Measurements from ENCODE around the gene PSMD14.

The PSMD14 gene

GRCh38 chr2:161402297-161402696 lies 94.1 kb downstream of the PSMD14 start:
- Histone ChIP-seq H3K4me1 (no peaks in the 10 kb centered on the region), H3K4me3 (ENCODE audit: low read depth, low read length) (no peak overlapping the region), H3K9me3 (no peaks in the 10 kb centered on the region), H3K36me3 (no peaks in the 10 kb centered on the region), H3K27me3 (no peaks in the 10 kb centered on the region)
- no peak for DNase-seq
- TF ChIP-seq CTCF (IDR thresholded peaks at IDR 0.05; ENCODE audit: low read depth, low read length) = no peak

GRCh38 chr2:161406316-161406715 lies 98.1 kb downstream of the PSMD14 start:
- Histone ChIP-seq H3K27me3 (no peaks in the 10 kb centered on the region), H3K4me1 (no peaks in the 10 kb centered on the region), H3K4me3 (ENCODE audit: low read depth, low read length) (no peak overlapping the region), H3K9me3 (no peaks in the 10 kb centered on the region), H3K36me3 (no peaks in the 10 kb centered on the region)
- no peak for DNase-seq
- no peak for TF ChIP-seq CTCF (IDR thresholded peaks at IDR 0.05; ENCODE audit: low read depth, low read length)

- no peaks in the 10 kb centered on the region for H3K36me3 ChIP-seq
- no peaks in the 10 kb centered on the region for H3K9me3 ChIP-seq
- H3K27me3 ChIP-seq = no peaks in the 10 kb centered on the region
- TF ChIP-seq CTCF (IDR thresholded peaks at IDR 0.05; ENCODE audit: low read depth, low read length) = no peak
- DNase-seq = no peak
- H3K4me3 ChIP-seq (ENCODE audit: low read depth, low read length) = no peak overlapping the region
- H3K4me1 ChIP-seq = no peaks in the 10 kb centered on the region
These were observed 99.4 kb downstream of the PSMD14 start for GRCh38 chr2:161407597-161407996.

DNA sequence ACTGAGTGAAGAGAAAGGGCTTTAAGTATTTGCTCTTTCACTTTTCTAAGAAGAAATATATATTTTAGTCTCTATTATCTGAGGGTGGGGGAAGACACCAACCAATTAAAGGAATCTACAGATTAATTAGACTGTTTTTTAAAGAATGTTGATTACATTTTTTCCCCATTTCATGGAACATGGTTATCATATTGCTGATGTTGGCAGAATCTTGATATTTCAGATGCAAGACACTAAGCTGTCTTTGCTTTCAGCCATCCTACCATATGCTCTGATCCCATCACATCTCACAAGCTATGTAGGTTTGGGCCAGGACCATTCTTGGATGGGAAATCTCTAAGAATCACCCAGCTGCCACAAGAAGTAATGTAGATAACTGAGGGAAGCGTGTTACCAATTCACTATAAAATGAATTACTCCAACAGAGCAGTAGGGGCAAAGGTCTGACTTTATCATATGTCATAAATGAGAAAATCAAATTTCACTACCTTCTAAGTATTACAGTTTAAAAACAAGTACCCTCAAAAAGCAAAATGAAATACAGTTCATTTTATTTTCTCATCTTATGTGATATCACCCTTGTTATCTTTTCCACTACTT lies 101.2 kb downstream of the PSMD14 start:
- no peaks in the 10 kb centered on the region for H3K36me3 ChIP-seq
- TF ChIP-seq CTCF (IDR thresholded peaks at IDR 0.05; ENCODE audit: low read depth, low read length) = no peak
- H3K27me3 ChIP-seq = peaks cover under 1% of the 10 kb centered on the region

GRCh38 chr2:161412346-161412745 lies 104.1 kb downstream of the PSMD14 start:
- Histone ChIP-seq H3K27me3 (peaks cover 30% of the 10 kb centered on the region), H3K9me3 (no peaks in the 10 kb centered on the region), H3K4me1 (no peaks in the 10 kb centered on the region), H3K4me3 (ENCODE audit: low read depth, low read length) (no peak overlapping the region), H3K36me3 (no peaks in the 10 kb centered on the region)
- DNase-seq = no peak
- TF ChIP-seq CTCF (IDR thresholded peaks at IDR 0.05; ENCODE audit: low read depth, low read length) = no peak

More for the DNA sequence above, 101.2 kb downstream of the PSMD14 start:
- Histone ChIP-seq H3K9me3 (no peaks in the 10 kb centered on the region), H3K4me1 (no peaks in the 10 kb centered on the region), H3K4me3 (ENCODE audit: low read depth, low read length) (no peak overlapping the region)
- DNase-seq = no peak

DNA sequence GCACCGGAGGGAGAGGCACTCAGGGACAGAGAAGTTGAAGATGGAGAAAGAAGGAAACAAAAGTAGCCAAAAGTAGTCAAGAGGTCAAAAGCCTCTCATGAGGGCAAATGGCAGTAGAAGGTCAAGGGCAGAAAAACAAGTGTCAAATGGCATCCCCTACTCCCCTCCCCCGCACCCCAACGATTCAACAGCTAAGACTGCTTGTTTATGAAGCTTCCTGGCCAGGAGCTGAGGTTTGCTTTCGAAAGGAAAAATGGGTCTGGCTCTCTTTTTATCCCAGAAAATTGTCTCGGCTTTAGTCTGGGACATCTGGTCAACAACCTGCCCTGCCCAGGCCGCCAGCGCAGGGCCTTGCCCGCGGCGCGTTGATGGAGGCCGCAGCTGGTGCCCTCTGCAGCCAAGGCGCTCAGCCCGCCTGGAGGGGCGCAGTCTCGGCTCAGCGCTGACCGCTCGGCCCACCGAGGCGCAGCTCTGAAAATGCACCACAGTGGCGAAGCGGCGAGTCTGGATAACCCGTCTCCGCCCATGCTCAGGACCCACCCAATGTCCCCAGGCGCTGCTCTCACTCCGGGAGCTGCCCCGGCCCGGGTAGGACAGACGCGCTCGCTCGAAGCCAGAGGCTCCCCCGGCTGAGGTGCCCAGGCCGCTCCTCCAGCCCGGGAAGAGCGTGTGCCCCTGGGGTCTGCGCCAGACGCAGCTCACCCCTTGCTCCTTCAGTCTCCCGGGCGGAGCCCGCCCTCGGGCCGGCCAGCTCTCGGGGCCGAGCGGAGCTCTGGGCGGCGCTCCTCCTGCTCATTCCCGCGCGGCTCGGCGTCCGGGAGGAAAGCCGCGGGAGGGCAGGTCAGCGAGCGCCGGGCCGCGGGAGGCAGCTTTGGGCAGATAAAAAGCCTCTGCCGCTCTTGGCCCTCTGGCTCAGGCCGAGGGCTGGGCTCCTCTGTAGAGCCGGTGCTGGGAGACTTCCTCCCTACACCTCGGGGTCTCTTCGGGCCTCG lies 106.1 kb downstream of the PSMD14 start:
- no peaks in the 10 kb centered on the region for H3K36me3 ChIP-seq
- peaks cover 50% of the 10 kb centered on the region for H3K27me3 ChIP-seq
- peak overlapping the region; percentile 53 for H3K4me3 ChIP-seq (ENCODE audit: low read depth, low read length)
- H3K4me1 ChIP-seq = no peaks in the 10 kb centered on the region
- peak; percentile 10; the same call in 1 of the 2 replicates for TF ChIP-seq CTCF (IDR thresholded peaks at IDR 0.05; ENCODE audit: low read depth, low read length)
- DNase-seq = peak; percentile 49
- no peaks in the 10 kb centered on the region for H3K9me3 ChIP-seq

All from BE2C (cell line).